ENCODE measurements around the gene PPP2R2C. TPM values are rescaled to one million over a fixed set of nuclear protein-coding genes. Genes with fewer than 3 reads are reported as not detected.

The PPP2R2C gene
- total RNA-seq, 1 experiment from 2014 or later: 8.1 TPM

- no peak overlapping the region for H3K4ac ChIP-seq (ENCODE audit: low read depth, low read length)
- no peaks in the 10 kb centered on the region for H3K9me3 Mint-ChIP-seq
- no peaks in the 10 kb centered on the region for H3K23me2 ChIP-seq (ENCODE audit: insufficient read length, low read depth, low read length, poor library complexity, severe bottlenecking)
- H3K36me3 Mint-ChIP-seq (ENCODE audit: insufficient read depth in 1 of 3, low read depth in 3 of 3): no peaks in the 10 kb centered on the region
- no peak overlapping the region for H2BK20ac ChIP-seq (ENCODE audit: low read depth, low read length, poor library complexity, severe bottlenecking)
- H4K20me1 ChIP-seq (ENCODE audit: control insufficient read depth, insufficient read depth, insufficient read length): no peaks in the 10 kb centered on the region
- H2BK5ac ChIP-seq (ENCODE audit: insufficient read length, low read length): no peak overlapping the region
- no peak overlapping the region for H3K9ac ChIP-seq (ENCODE audit: extremely low read depth, insufficient read length, low read length)
- H2BK15ac ChIP-seq (ENCODE audit: low read depth, low read length): no peak overlapping the region
- H3K23ac ChIP-seq (ENCODE audit: insufficient read length, low read depth, low read length): no peak overlapping the region
- no peak overlapping the region for H3K56ac ChIP-seq (ENCODE audit: insufficient read length, low read depth, low read length)
- H4K91ac ChIP-seq (ENCODE audit: insufficient read length, low read depth, low read length): no peak overlapping the region
- H4K8ac ChIP-seq (replicated peaks; ENCODE audit: insufficient read length, low read depth, low read length): no peak overlapping the region
- H3K79me1 ChIP-seq (ENCODE audit: insufficient read depth, low read depth, low read length, poor library complexity, severe bottlenecking): no peaks in the 10 kb centered on the region
- WGBS (ENCODE audit: extremely low coverage, insufficient read length, low lambda C conversion rate): no CpG with 5 or more reads among the region's 19 CpGs
- no peak overlapping the region for H3K4me3 Mint-ChIP-seq
- H2AFZ ChIP-seq (ENCODE audit: low read length): no peak overlapping the region
- H3K27ac ChIP-seq (ENCODE audit: insufficient read length, low read depth, low read length): no peak overlapping the region
- no peak overlapping the region for H2BK120ac ChIP-seq (ENCODE audit: low read depth, low read length, poor library complexity, severe bottlenecking)
- no peaks in the 10 kb centered on the region for H3K79me2 ChIP-seq (ENCODE audit: insufficient read depth, low read length)
- no peak overlapping the region for H3K4me2 ChIP-seq (ENCODE audit: insufficient read depth, insufficient read length, low read length)
- no peak overlapping the region for H2AK5ac ChIP-seq (ENCODE audit: insufficient read length, low read length)
- H3K27me3 Mint-ChIP-seq (ENCODE audit: low read depth): no peaks in the 10 kb centered on the region; the same call in 1 of the 2 replicates
- DNase-seq: no peak
- no peaks in the 10 kb centered on the region for H3K9me3 ChIP-seq (ENCODE audit: control insufficient read depth, low read depth, low read length)
- H4K5ac ChIP-seq (ENCODE audit: insufficient read length, low read depth, low read length): no peak overlapping the region
- H3K18ac ChIP-seq (ENCODE audit: insufficient read length, low read depth, low read length): no peak overlapping the region
- H3K27me3 ChIP-seq (ENCODE audit: insufficient read depth, low read length): no peaks in the 10 kb centered on the region
- no peak overlapping the region for H3K14ac ChIP-seq (ENCODE audit: insufficient read depth, low read length)
- no peak for TF ChIP-seq CTCF (conservative IDR thresholded peaks at IDR 0.05)
- no peak overlapping the region for H2BK12ac ChIP-seq (ENCODE audit: insufficient read length, low read depth, low read length)
- no peak overlapping the region for H3T11ph ChIP-seq (ENCODE audit: low read length)
- no peaks in the 10 kb centered on the region for H3K4me1 ChIP-seq (ENCODE audit: insufficient read depth, low read length)
- peaks cover 6 to 18% of the 10 kb centered on the region in 2 experiments; a peak in 3 of 4 replicates for H3K4me1 Mint-ChIP-seq
- H3K27ac Mint-ChIP-seq: no peak overlapping the region
These were observed 57.2 kb downstream of the PPP2R2C start for GRCh38 chr4:6415031-6415705.

Measured in H9 (cell line).